Adrenal gland (tissue), 5 donors: ENCODE measurements around the gene AMIGO2.

Source experiments
- CTCF ChIP-seq, 6 experiments: fragments of 450-650 bp in 4 of 6; fragments of 200-600 bp in 2 of 6; sonication (generic) in 1 of 6; IDR thresholded peaks; 1 replicate in 5 of 6; 2 replicates in 1 of 6; pipeline versions ENCODE4 v1.5.1 to v1.8.0; 2016 to 2021; ENCODE audit warnings: antibody characterized with exemption in 6 of 6, mild to moderate bottlenecking in 2 of 6, moderate library complexity in 1 of 6
- POLR2A ChIP-seq, 2 donors: fragments of 450-650 bp; IDR thresholded peaks; one replicate each; pipeline ENCODE4 v1.6.1; 2017; ENCODE audit warnings: antibody characterized with exemption in 2 of 2, mild to moderate bottlenecking in 2 of 2, moderate library complexity in 1 of 2
- donor health status: DM: no; HTN: no; CAD: no.

- TF ChIP-seq CTCF (IDR thresholded peaks at IDR 0.05) (no peak), POLR2A (IDR thresholded peaks at IDR 0.05) (no peak)
Measured at GRCh38 chr12:47110011-47110541, 30.3 kb upstream of the AMIGO2 start.
